Astrocyte of the cerebellum (primary cell): ENCODE results near the gene ANO6.

Experiments
- DNase-seq: peaks from one replicate; pipeline ENCODE4 v3.0.0-alpha.2; 2011; ENCODE audit warnings: low read depth
- H3K4me3 ChIP-seq: 2 replicates; pipeline ENCODE4 v1.5.1; 2011; ENCODE audit warnings: mild to moderate bottlenecking, low read depth, low read length, moderate library complexity
- CTCF ChIP-seq: IDR thresholded peaks from 2 replicates; pipeline ENCODE4 v1.5.1; 2012; ENCODE audit warnings: low read length, low read depth, moderate library complexity, mild to moderate bottlenecking; ENCODE audit errors: missing control alignments
- in situ Hi-C: cut with HindIII; loops from 2 replicates; pipeline ENCODE4 v1.10.0; 2017; ENCODE audit warnings: low sequenced_read_pairs

The ANO6 gene

GRCh38 chr12:45350861-45351260 is 135.0 kb downstream of the ANO6 start:
- in situ Hi-C loops: no loop called here
- no peak for DNase-seq

GRCh38 chr12:45351921-45352670 is 136.2 kb downstream of the ANO6 start:
- in situ Hi-C loops: no loop called here

More at GRCh38 chr12:45350861-45351260, 135.0 kb downstream of the ANO6 start:
- no peak for TF ChIP-seq CTCF
- no peak overlapping the region for H3K4me3 ChIP-seq

GRCh38 chr12:45353944-45354343 is 138.0 kb downstream of the ANO6 start:
- no peak for TF ChIP-seq CTCF
- H3K4me3 ChIP-seq: no peak overlapping the region
- in situ Hi-C loops: no loop called here
- no peak for DNase-seq

More at GRCh38 chr12:45351921-45352670, 136.2 kb downstream of the ANO6 start:
- TF ChIP-seq CTCF: no peak
- DNase-seq: no peak
- H3K4me3 ChIP-seq: no peak overlapping the region

- H3K4me3 ChIP-seq: no peak overlapping the region
- in situ Hi-C loops: no loop called here
- TF ChIP-seq CTCF: no peak
- no peak for DNase-seq
These were observed 138.5 kb downstream of the ANO6 start for GRCh38 chr12:45354399-45354798.

- TF ChIP-seq CTCF: no peak
- DNase-seq: no peak
- in situ Hi-C loops: no loop called here
- H3K4me3 ChIP-seq: no peak overlapping the region
These were observed 139.8 kb downstream of the ANO6 start for GRCh38 chr12:45355730-45356129.

GRCh38 chr12:45356822-45357538 is 141.1 kb downstream of the ANO6 start:
- in situ Hi-C loops: no loop called here
- no peak for DNase-seq
- no peak overlapping the region for H3K4me3 ChIP-seq
- TF ChIP-seq CTCF: no peak
